Measurements from ENCODE around the gene ROR2. TPM values are rescaled to one million over a fixed set of nuclear protein-coding genes. Genes with fewer than 3 reads are reported as not detected.

The ROR2 gene
- total RNA-seq, 1 donor from 2014 or later: 0.74 TPM

DNA sequence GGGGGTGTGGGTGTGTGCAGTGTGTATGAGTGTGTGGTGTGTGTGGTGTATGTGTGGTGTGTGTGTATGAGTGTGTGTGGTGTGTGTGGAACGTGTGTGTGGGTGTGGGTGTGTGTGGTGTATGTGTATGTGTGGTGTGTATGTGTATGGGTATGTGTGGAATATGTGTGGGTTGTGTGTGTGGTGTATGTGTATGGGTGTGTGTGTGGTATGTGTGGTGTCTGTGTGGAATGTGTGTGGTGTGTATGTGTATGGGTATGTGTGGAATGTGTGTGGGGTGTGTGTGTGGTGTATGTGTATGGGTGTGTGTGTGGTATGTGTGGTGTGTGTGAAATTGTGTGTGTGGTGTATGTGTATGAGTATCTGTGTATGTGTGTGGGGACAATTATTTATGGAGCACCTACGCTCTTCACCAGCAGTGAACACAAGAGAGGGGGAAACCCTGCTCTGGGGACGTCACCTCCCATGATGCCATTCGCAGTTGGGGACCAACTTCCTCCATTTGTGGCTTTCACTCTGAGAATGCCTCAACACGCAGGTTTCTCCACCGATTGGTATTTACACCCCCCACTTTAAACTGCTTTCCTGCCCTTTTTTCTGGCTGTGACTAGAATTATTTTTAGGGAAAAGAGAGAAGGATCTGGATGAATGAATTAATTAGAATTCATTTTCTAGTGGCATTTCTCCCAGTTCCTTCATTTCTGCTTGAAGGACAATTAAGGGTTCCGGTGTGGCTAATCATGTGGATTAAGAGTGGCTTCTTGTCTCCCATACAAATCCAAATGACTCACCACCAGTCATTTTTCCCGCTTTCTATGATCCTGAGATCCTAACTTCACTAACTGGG lies 238.1 kb downstream of the ROR2 start:
- TF ChIP-seq, protein P1, sequence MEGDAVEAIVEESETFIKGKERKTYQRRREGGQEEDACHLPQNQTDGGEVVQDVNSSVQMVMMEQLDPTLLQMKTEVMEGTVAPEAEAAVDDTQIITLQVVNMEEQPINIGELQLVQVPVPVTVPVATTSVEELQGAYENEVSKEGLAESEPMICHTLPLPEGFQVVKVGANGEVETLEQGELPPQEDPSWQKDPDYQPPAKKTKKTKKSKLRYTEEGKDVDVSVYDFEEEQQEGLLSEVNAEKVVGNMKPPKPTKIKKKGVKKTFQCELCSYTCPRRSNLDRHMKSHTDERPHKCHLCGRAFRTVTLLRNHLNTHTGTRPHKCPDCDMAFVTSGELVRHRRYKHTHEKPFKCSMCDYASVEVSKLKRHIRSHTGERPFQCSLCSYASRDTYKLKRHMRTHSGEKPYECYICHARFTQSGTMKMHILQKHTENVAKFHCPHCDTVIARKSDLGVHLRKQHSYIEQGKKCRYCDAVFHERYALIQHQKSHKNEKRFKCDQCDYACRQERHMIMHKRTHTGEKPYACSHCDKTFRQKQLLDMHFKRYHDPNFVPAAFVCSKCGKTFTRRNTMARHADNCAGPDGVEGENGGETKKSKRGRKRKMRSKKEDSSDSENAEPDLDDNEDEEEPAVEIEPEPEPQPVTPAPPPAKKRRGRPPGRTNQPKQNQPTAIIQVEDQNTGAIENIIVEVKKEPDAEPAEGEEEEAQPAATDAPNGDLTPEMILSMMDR (IDR thresholded peaks at IDR 0.05; ENCODE audit: borderline replicate concordance): no peak
- H3K4me3 ChIP-seq: no peak overlapping the region
- no peak overlapping the region for H3K27ac ChIP-seq (replicated peaks)
- H3K4me1 ChIP-seq: no peaks in the 10 kb centered on the region
- H3K27me3 ChIP-seq (ENCODE audit: low read depth): peaks cover 9% of the 10 kb centered on the region
- peaks cover 10% of the 10 kb centered on the region for H3K9me3 ChIP-seq (replicated peaks)
- DNase-seq: no peak
- intact Hi-C loops (cut with micrococcal nuclease): no loop called here
- no peaks in the 10 kb centered on the region for H3K36me3 ChIP-seq

DNA sequence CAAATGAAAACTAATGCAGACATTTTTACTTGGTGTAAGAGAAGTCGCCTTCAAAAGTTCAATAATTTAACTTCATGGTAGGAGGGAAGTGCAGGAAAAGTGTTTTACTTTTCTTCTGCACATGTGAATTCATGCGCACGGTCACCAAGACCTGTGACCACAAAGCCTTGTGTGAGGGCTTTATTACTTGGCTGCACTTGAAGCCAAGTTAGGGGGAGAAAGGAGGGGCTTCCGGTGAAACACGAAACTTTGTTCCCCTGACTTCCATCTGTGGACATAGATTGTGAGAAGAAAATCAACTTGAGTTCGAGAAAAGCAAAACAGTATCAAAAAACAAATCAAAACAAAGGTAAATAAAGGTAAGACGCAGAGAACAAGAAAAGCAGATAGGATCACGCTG lies 239.9 kb downstream of the ROR2 start:
- no peak overlapping the region for H3K4me3 ChIP-seq
- no peaks in the 10 kb centered on the region for H3K4me1 ChIP-seq
- H3K27ac ChIP-seq (replicated peaks): no peak overlapping the region
- peaks cover 8% of the 10 kb centered on the region for H3K27me3 ChIP-seq (ENCODE audit: low read depth)
- H3K36me3 ChIP-seq: no peaks in the 10 kb centered on the region
- intact Hi-C loops (cut with micrococcal nuclease): no loop called here
- TF ChIP-seq, protein P1 (IDR thresholded peaks at IDR 0.05; ENCODE audit: borderline replicate concordance): no peak
- peaks cover 19% of the 10 kb centered on the region for H3K9me3 ChIP-seq (replicated peaks)
- no peak for DNase-seq

DNA sequence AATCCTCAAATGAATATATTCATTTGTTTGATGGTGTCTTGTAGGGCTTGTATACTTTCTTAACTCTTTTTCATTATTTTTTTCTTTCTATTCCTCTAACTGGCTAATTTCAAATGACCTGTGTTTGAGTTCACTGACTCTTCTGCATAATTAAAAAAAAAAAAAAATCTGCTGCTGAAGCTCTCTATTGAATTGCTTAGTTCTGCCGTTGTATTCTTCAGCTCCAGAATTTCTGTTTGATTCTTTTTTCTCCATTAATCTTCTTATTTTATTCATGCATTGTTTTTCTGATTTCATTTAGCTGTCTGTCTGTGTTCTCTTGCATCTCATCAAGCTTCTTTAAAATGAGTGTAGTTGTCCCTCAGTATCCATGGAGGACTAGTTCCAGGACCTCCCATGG lies 244.6 kb downstream of the ROR2 start:
- Histone ChIP-seq H3K4me3 (no peak overlapping the region), H3K9me3 (replicated peaks) (peaks cover 49% of the 10 kb centered on the region), H3K36me3 (peaks cover 3% of the 10 kb centered on the region), H3K27ac (replicated peaks) (no peak overlapping the region), H3K27me3 (ENCODE audit: low read depth) (no peaks in the 10 kb centered on the region), H3K4me1 (no peaks in the 10 kb centered on the region)
- intact Hi-C loops (cut with micrococcal nuclease): no loop called here
- TF ChIP-seq, protein P1 (IDR thresholded peaks at IDR 0.05; ENCODE audit: borderline replicate concordance): no peak
- DNase-seq: no peak

DNA sequence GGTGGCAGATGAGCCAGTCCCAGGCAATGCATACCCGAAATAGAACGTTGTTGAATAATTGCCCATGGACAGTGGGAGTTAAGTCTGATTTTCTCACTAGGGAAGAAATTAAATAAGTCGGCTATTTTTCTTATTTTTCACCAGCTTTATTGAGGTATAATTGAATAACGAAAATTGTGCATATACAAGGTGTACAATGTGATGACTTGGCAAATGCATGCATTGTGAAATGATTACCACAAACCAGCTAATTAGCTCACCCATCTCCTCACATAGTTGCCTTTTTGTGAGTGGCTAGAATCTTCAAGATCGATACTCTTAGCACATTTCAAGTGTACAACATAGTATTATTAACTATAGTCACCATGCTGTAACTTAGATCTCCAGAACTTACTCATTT lies 249.6 kb downstream of the ROR2 start:
- TF ChIP-seq, protein P1 (IDR thresholded peaks at IDR 0.05; ENCODE audit: borderline replicate concordance): no peak
- Histone ChIP-seq H3K9me3 (replicated peaks) (peaks cover 34% of the 10 kb centered on the region), H3K27me3 (ENCODE audit: low read depth) (no peaks in the 10 kb centered on the region), H3K36me3 (peaks cover 3% of the 10 kb centered on the region), H3K4me1 (no peaks in the 10 kb centered on the region), H3K27ac (replicated peaks) (no peak overlapping the region), H3K4me3 (no peak overlapping the region)
- intact Hi-C loops (cut with micrococcal nuclease): no loop called here
- DNase-seq: no peak

DNA sequence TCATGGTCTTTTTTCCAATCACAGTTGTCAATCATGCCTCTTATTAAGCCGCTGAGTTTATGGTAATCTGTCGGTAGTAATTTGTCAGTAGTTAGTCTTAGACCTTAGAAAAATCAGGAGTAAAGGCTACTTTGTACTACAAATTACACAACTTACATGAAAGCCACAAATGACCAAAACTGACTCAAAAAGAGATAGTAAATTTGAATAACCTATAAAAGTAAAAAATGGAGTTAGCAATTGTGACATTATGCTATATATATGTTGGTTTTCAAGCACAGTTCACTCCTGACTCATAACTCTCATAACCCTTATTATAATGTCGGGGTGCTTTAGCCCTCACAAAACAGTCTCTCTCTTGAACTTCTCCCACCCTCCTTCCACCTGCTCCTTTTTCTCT lies 251.8 kb downstream of the ROR2 start:
- no peak overlapping the region for H3K27ac ChIP-seq (replicated peaks)
- no peaks in the 10 kb centered on the region for H3K4me1 ChIP-seq
- intact Hi-C loops (cut with micrococcal nuclease): no loop called here
- DNase-seq: no peak
- peaks cover 13% of the 10 kb centered on the region for H3K9me3 ChIP-seq (replicated peaks)
- H3K4me3 ChIP-seq: no peak overlapping the region
- no peaks in the 10 kb centered on the region for H3K36me3 ChIP-seq
- TF ChIP-seq, protein P1 (IDR thresholded peaks at IDR 0.05; ENCODE audit: borderline replicate concordance): no peak
- no peaks in the 10 kb centered on the region for H3K27me3 ChIP-seq (ENCODE audit: low read depth)

Data from left ventricle myocardium inferior (tissue), 1 donor.